Gastrocnemius medialis (tissue), 4 donors: Measurements from ENCODE around the gene EEF1AKMT2. TPM values are rescaled to one million over a fixed set of nuclear protein-coding genes. Genes with fewer than 3 reads are reported as not detected.

Source experiments
- ATAC-seq, 2 donors: fragments of 150-250 bp; one replicate each; pipeline ENCODE4 v1.9.1; 2016
- DNase-seq, 2 donors: peaks; one replicate each; pipeline ENCODE4 v3.0.0-alpha.2; 2019
- H3K27ac ChIP-seq, 4 donors: fragments of 200-600 bp; sonication (generic); 1 replicate in 1 of 4; 2 replicates in 3 of 4; pipeline ENCODE4 v1.5.1; 2016 to 2018; ENCODE audit warnings: mild to moderate bottlenecking in 2 of 4, moderate library complexity in 1 of 4
- H3K27me3 ChIP-seq, 3 donors: fragments of 200-600 bp; sonication (generic) in 2 of 3; 1 replicate in 1 of 3; 2 replicates in 2 of 3; pipeline versions ENCODE4 v1.5.1 to v1.6.0; 2016 to 2019; ENCODE audit warnings: mild to moderate bottlenecking in 1 of 3, moderate library complexity in 1 of 3
- H3K36me3 ChIP-seq, 2 donors: fragments of 200-600 bp; sonication (generic) in 1 of 2; one replicate each; pipeline ENCODE4 v1.5.1; 2017 to 2018
- H3K4me1 ChIP-seq, 2 donors: fragments of 200-600 bp; sonication (generic) in 1 of 2; one replicate each; pipeline ENCODE4 v1.5.1; 2016 to 2017; ENCODE audit warnings: mild to moderate bottlenecking in 2 of 2
- H3K4me3 ChIP-seq, 4 donors: fragments of 200-600 bp; sonication (generic) in 3 of 4; 1 replicate in 1 of 4; 2 replicates in 3 of 4; pipeline ENCODE4 v1.5.1; 2016 to 2019; ENCODE audit warnings: mild to moderate bottlenecking in 2 of 4
- H3K9me3 ChIP-seq, 3 donors: fragments of 200-600 bp; sonication (generic) in 2 of 3; 1 replicate in 1 of 3; 2 replicates in 2 of 3; pipeline ENCODE4 v1.5.1; 2016 to 2019
- CTCF ChIP-seq, 5 experiments: fragments of 450-650 bp in 3 of 5; fragments of 200-600 bp in 2 of 5; sonication (generic) in 2 of 5; IDR thresholded peaks in 4 of 5; conservative IDR thresholded peaks in 1 of 5; 1 replicate in 4 of 5; 2 replicates in 1 of 5; pipeline ENCODE4 v1.5.1; 2016 to 2019; ENCODE audit warnings: antibody characterized with exemption in 5 of 5, mild to moderate bottlenecking in 3 of 5, moderate library complexity in 3 of 5
- POLR2A ChIP-seq, 2 donors: fragments of 450-650 bp; IDR thresholded peaks; one replicate each; pipeline ENCODE4 v1.6.1; 2017; ENCODE audit warnings: antibody characterized with exemption in 2 of 2, mild to moderate bottlenecking in 2 of 2, moderate library complexity in 2 of 2
- in situ Hi-C, 4 donors: fragments of 200-750 bp; cut with MboI; loops; one replicate each; pipeline versions ENCODE4 v1.15.0 to v1.8.0; 2017; ENCODE audit warnings: low sequenced_read_pairs in 4 of 4
- intact Hi-C: fragments of 100-400 bp; cut with DNase I; formaldehyde crosslinking; loops from one replicate; pipeline ENCODE4 v1.15.1; 2023; ENCODE audit warnings: low total_unique reads
- total RNA-seq, 4 donors: library from RNA; depleted of rRNA; stranded (reverse); fragments of >200 nt; gene quantifications; one replicate each; pipeline versions ENCODE4 v1.1.0 to v1.2.3, GENCODE V29; 2016

Gene EEF1AKMT2
- total RNA-seq, result 10 to 100 TPM in 2 of 4 donors, 1 to 10 TPM in 2; 7.9 to 13.5 (median 9.6) TPM

DNA sequence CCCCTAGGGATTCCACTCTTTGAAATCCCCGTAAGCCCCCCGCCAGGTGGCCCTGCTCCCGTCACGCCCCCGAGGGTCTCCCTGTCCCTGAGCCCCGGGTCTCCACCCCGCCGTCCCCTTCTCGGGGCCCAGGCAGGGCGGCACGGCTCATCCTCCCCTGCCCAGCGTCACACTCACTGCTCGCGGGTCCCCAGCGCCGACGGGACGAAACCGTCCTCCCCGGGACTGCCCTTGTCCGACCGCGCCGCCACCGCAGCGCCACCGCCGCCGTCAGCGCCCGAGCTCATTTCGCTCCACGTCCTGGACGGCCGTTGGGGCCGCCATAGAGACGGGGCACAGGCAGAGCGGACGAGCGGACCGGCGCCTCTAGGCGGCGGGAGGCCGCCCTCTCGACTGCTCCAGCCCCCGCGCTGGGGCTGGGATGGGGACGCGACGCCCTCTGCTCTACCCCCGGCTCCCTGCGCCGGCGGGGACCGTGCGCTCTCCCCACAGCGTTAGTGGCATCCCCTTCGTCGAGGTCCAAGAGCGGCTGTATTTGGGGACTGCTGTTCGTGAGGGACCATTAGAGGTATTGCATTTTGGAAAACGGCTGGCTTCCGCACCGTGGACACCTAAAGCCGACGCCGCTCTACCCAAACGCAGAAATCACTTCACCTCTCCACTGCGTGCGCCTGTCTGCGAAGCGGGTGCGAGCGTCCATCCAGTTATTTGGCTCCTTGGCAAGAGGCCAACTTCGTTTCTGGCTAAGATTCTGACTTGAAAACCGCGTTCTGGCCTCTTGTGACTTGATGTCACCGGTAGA is at the start of gene EEF1AKMT2:
Gene EEF1AKMT2 (minus strand): TSS at position 341 of the 802 bp plus-strand sequence. CDS start 54 bp downstream, at position 287.
- H3K27ac ChIP-seq, result peak within 1 kb of the TSS; percentile 83 to 97 (median 90)
- peak within 1 kb of the TSS; percentile 74 to 99 (median 93) for H3K4me3 ChIP-seq
- no peaks in the 10 kb centered on the region for H3K27me3 ChIP-seq
- no peaks in the 10 kb centered on the region for H3K9me3 ChIP-seq
- H3K36me3 ChIP-seq, result no peaks in the 10 kb centered on the region
- in situ Hi-C loops (loop anchor here in 1 of 4 donors (10.0 kb wide), 1 partner anchor 123 kb away; no protein-coding TSS in a partner anchor), intact Hi-C loops (loop anchor here (5.0 kb wide), 1 partner anchor 126 kb away; no protein-coding TSS in a partner anchor)
- peak; percentile 51 to 70 for DNase-seq
- H3K4me1 ChIP-seq, result peaks cover 0 to 5% of the 10 kb centered on the region in 2 donors
- peak; percentile 95 for ATAC-seq
- TF ChIP-seq POLR2A (IDR thresholded peaks at IDR 0.05), result peak; percentile 47 to 63
- peak; percentile 56 to 79 (median 75) for TF ChIP-seq CTCF (IDR thresholded peaks at IDR 0.05 in 4 of 5, conservative IDR thresholded peaks at IDR 0.05 in 1 of 5)

GRCh38 chr10:124837687-124838086 is 46.0 kb upstream of the EEF1AKMT2 start:
- Histone ChIP-seq H3K4me1 (no peaks in the 10 kb centered on the region), H3K27me3 (no peaks in the 10 kb centered on the region), H3K36me3 (peaks cover 0 to 29% of the 10 kb centered on the region in 2 donors), H3K9me3 (no peaks in the 10 kb centered on the region), H3K4me3 (no peak overlapping the region), H3K27ac (no peak overlapping the region)
- TF ChIP-seq POLR2A (IDR thresholded peaks at IDR 0.05) (no peak), CTCF (IDR thresholded peaks at IDR 0.05 in 4 of 5, conservative IDR thresholded peaks at IDR 0.05 in 1 of 5) (no peak)
- no peak for ATAC-seq
- in situ Hi-C loops, result loop anchor here in 2 of 4 donors (25.0 kb wide), 1 partner anchor 300 kb away; no protein-coding TSS in a partner anchor
- DNase-seq, result no peak
- intact Hi-C loops, result no loop called here

DNA sequence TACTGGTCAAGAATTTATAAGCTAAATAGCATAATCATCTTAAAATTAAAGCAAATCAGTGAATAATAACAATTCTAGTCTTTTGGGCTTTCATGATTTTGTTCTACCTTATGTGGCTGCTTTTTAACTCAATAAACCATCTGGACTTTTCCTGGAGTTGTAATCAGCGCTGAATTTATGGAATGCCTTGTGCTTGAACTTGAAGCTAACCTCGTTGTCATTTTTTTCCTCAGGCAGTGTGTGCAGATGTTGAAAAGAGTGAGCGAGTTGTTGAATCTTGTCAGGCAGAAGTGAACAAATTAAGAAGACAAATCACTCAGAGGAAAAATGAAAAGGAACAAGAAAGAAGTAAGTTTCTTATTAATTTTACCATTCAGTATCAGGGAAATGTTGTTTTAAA is 39.4 kb upstream of the EEF1AKMT2 start:
- intact Hi-C loops (no loop called here), in situ Hi-C loops (loop anchor here in 2 of 4 donors (25.0 kb wide), 1 partner anchor 294 kb away; no protein-coding TSS in a partner anchor)
- ATAC-seq (no peak), DNase-seq (no peak)
- Histone ChIP-seq H3K36me3 (peaks cover 3 to 86% of the 10 kb centered on the region in 2 donors), H3K27ac (no peak overlapping the region), H3K4me1 (no peaks in the 10 kb centered on the region), H3K27me3 (no peaks in the 10 kb centered on the region), H3K4me3 (no peak overlapping the region), H3K9me3 (no peaks in the 10 kb centered on the region)
- TF ChIP-seq CTCF (IDR thresholded peaks at IDR 0.05 in 4 of 5, conservative IDR thresholded peaks at IDR 0.05 in 1 of 5), result no peak
- TF ChIP-seq POLR2A (IDR thresholded peaks at IDR 0.05), result no peak

- no peak for ATAC-seq
- no peaks in the 10 kb centered on the region for H3K27me3 ChIP-seq
- DNase-seq, result no peak
- H3K4me1 ChIP-seq, result peaks cover 2 to 3% of the 10 kb centered on the region in 2 donors
- H3K9me3 ChIP-seq, result no peaks in the 10 kb centered on the region
- H3K27ac ChIP-seq, result no peak overlapping the region
- H3K4me3 ChIP-seq, result no peak overlapping the region
- peaks cover 3 to 79% of the 10 kb centered on the region in 2 donors for H3K36me3 ChIP-seq
- in situ Hi-C loops, result loop anchor here in 2 of 4 donors (25.0 kb wide), 1 partner anchor 293 kb away; no protein-coding TSS in a partner anchor
- intact Hi-C loops, result no loop called here
- TF ChIP-seq CTCF (IDR thresholded peaks at IDR 0.05 in 4 of 5, conservative IDR thresholded peaks at IDR 0.05 in 1 of 5) (no peak), POLR2A (IDR thresholded peaks at IDR 0.05) (no peak)
These were observed 38.8 kb upstream of the EEF1AKMT2 start for GRCh38 chr10:124830445-124830844.
